GM13976 (cell line): ENCODE data around the gene CALN1.

Source experiments
- DNase-seq: peaks from one replicate; pipeline ENCODE4 v3.0.0; 2012; ENCODE audit warnings: low spot score
- CTCF ChIP-seq: IDR thresholded peaks from 2 replicates; pipeline ENCODE4 v1.5.1; 2012; ENCODE audit warnings: borderline replicate concordance, mild to moderate bottlenecking; ENCODE audit not compliant: insufficient read depth; ENCODE audit errors: extremely low read depth, missing control alignments, control extremely low read depth
- in situ Hi-C: fragments of 300-500 bp; cut with MboI; formaldehyde crosslinking; loops from one replicate; pipeline ENCODE4 v1.12.0; 2022; ENCODE audit warnings: low sequenced_read_pairs, mixed read lengths, inconsistent platforms; ENCODE audit not compliant: unreplicated experiment

CALN1 gene

GRCh38 chr7:72063330-72063729 lies 348.8 kb downstream of the CALN1 start:
- no peak for TF ChIP-seq CTCF
- in situ Hi-C loops = no loop called here
- no peak for DNase-seq

- no peak for DNase-seq
- in situ Hi-C loops = no loop called here
- TF ChIP-seq CTCF = no peak
Observed at GRCh38 chr7:72062666-72063065, 349.5 kb downstream of the CALN1 start.

GRCh38 chr7:72059925-72060324 lies 352.2 kb downstream of the CALN1 start:
- no peak for DNase-seq
- in situ Hi-C loops = no loop called here
- TF ChIP-seq CTCF = no peak

GRCh38 chr7:72058579-72058978 lies 353.6 kb downstream of the CALN1 start:
- in situ Hi-C loops = no loop called here
- DNase-seq = no peak
- TF ChIP-seq CTCF = no peak

- no peak for DNase-seq
- in situ Hi-C loops = no loop called here
- TF ChIP-seq CTCF = no peak
Observed at GRCh38 chr7:72057796-72058195, 354.3 kb downstream of the CALN1 start.

- DNase-seq = no peak
- in situ Hi-C loops = no loop called here
- TF ChIP-seq CTCF = no peak
Observed at GRCh38 chr7:72057231-72057630, 354.9 kb downstream of the CALN1 start.

GRCh38 chr7:72055426-72055825 lies 356.7 kb downstream of the CALN1 start:
- DNase-seq = no peak
- TF ChIP-seq CTCF = no peak
- in situ Hi-C loops = no loop called here
